ENCODE results near the gene SLC25A38.

DNA sequence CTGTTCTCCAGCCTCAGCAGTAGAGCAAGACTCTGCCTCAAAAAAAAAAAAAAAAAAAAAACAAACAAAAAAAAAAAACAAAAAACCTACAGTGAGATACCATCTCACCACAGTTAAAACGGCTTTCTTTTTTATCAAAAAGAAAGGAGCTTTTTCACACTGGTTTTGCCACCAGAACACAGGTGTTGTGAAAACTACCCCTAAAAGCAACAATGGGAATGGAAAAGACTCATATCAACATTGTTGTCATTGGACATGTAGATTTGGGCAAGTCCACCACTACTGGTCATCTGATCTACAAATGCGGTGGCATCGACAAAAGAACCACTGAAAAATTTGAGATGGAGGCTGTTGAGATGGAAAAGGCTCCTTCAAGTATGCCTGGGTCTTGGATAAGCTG, 24.8 kb upstream of the SLC25A38 start:
- TF ChIP-seq, protein P1, sequence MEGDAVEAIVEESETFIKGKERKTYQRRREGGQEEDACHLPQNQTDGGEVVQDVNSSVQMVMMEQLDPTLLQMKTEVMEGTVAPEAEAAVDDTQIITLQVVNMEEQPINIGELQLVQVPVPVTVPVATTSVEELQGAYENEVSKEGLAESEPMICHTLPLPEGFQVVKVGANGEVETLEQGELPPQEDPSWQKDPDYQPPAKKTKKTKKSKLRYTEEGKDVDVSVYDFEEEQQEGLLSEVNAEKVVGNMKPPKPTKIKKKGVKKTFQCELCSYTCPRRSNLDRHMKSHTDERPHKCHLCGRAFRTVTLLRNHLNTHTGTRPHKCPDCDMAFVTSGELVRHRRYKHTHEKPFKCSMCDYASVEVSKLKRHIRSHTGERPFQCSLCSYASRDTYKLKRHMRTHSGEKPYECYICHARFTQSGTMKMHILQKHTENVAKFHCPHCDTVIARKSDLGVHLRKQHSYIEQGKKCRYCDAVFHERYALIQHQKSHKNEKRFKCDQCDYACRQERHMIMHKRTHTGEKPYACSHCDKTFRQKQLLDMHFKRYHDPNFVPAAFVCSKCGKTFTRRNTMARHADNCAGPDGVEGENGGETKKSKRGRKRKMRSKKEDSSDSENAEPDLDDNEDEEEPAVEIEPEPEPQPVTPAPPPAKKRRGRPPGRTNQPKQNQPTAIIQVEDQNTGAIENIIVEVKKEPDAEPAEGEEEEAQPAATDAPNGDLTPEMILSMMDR (conservative IDR thresholded peaks at IDR 0.05; ENCODE audit: low read depth, low read length) = no peak
- TF ChIP-seq EZH2phosphoT487 (IDR thresholded peaks at IDR 0.05; ENCODE audit: borderline replicate concordance, low read length) = no peak
- no peak for TF ChIP-seq EZH2 (IDR thresholded peaks at IDR 0.05; ENCODE audit: low read length, unreplicated experiment)

Measured in PC-3 (cell line).